MCF 10A (cell line): ENCODE results near the gene GAK. TPM values are rescaled to one million over a fixed set of nuclear protein-coding genes. Genes with fewer than 3 reads are reported as not detected.
"Not testable (repeated sequence)": the region's sequence is repeated elsewhere in the genome, so short reads cannot be mapped to it uniquely, and the experiment has no call there.

Experiments
- BruUV-seq: library from RNA; stranded (reverse); fragments of 400-500 nt; replicated peaks from 2 replicates; lab custom pipeline; 2021; lab: Mats Ljungman, UMichigan
- CTCF ChIA-PET: fragments of 300-600 bp; sonication (Branson Sonifier 250); formaldehyde crosslinking; extraction: SDS; loops from one replicate; lab custom pipeline; 2021; ENCODE audit warnings: antibody characterized with exemption, inconsistent platforms; lab: Yijun Ruan, JAX
- POLR2A ChIA-PET: fragments of 300-600, 350-650 bp; sonication (Branson Sonifier 250); formaldehyde crosslinking; extraction: SDS; loops from one replicate; lab custom pipeline; 2020; ENCODE audit warnings: antibody characterized with exemption, inconsistent platforms; lab: Yijun Ruan, JAX
- DNase-seq: peaks from one replicate; pipeline ENCODE4 v3.0.0-alpha.2; 2018; ENCODE audit not compliant: unreplicated experiment
- H3K27ac Mint-ChIP-seq: one replicate; pipeline ENCODE4 v1.8.0; 2022; ENCODE audit warnings: mild to moderate bottlenecking, low read depth, mixed read lengths; ENCODE audit not compliant: unreplicated experiment
- H3K27me3 Mint-ChIP-seq: one replicate; pipeline ENCODE4 v1.8.0; 2022; ENCODE audit warnings: mixed read lengths; ENCODE audit not compliant: insufficient read depth, unreplicated experiment
- H3K36me3 Mint-ChIP-seq: one replicate; pipeline ENCODE4 v1.8.0; 2022; ENCODE audit warnings: mild to moderate bottlenecking, moderate library complexity, mixed read lengths; ENCODE audit not compliant: insufficient read depth, unreplicated experiment
- H3K4me1 Mint-ChIP-seq: one replicate; pipeline ENCODE4 v1.8.0; 2022; ENCODE audit warnings: mixed read lengths; ENCODE audit not compliant: insufficient read depth, unreplicated experiment
- H3K4me3 Mint-ChIP-seq: one replicate; pipeline ENCODE4 v1.8.0; 2022; ENCODE audit warnings: mild to moderate bottlenecking, moderate library complexity, mixed read lengths; ENCODE audit not compliant: unreplicated experiment
- H3K9me3 Mint-ChIP-seq: one replicate; pipeline ENCODE4 v1.8.0; 2022; ENCODE audit warnings: mixed read lengths; ENCODE audit not compliant: unreplicated experiment
- CTCF ChIP-seq: fragments of 200-600 bp; IDR thresholded peaks from one replicate; pipeline ENCODE4 v1.8.0; 2022; ENCODE audit warnings: antibody characterized with exemption, mild to moderate bottlenecking; ENCODE audit not compliant: unreplicated experiment
- intact Hi-C: fragments of 100-400 bp; cut with micrococcal nuclease; formaldehyde crosslinking; loops from 2 replicates; pipeline ENCODE4 v1.14.1; 2022
- total RNA-seq: library from RNA; stranded (reverse); gene quantifications from 2 replicates; pipeline ENCODE4 v1.2.3, GENCODE V29; 2022

Gene GAK
- total RNA-seq, 1 experiment from 2014 or later: 72.9 TPM

GRCh38 chr4:807792-808191, 124.3 kb downstream of the GAK start:
- intact Hi-C loops: no loop called here
- Mint-ChIP-seq H3K27me3 (no peaks in the 10 kb centered on the region), H3K4me1 (no peaks in the 10 kb centered on the region), H3K9me3 (no peaks in the 10 kb centered on the region), H3K36me3 (no peaks in the 10 kb centered on the region), H3K4me3 (no peak overlapping the region), H3K27ac (no peak overlapping the region)
- no peak for TF ChIP-seq CTCF
- no peak for DNase-seq
- BruUV-seq: no TSS peak
- ChIA-PET CTCF (interaction anchor here (1.0 to 1.3 kb wide), 2 partner anchors 10 to 26 kb away, joined by 4 to 5 read pairs; no protein-coding TSS in a partner anchor), POLR2A (no interaction called here)

- H3K36me3 Mint-ChIP-seq, H3K4me3 Mint-ChIP-seq, H3K4me1 Mint-ChIP-seq, DNase-seq, H3K9me3 Mint-ChIP-seq, intact Hi-C loops, BruUV-seq, CTCF ChIA-PET, POLR2A ChIA-PET, H3K27ac Mint-ChIP-seq, H3K27me3 Mint-ChIP-seq: not testable (repeated sequence)
These were observed 125.1 kb downstream of the GAK start for GRCh38 chr4:806979-807378.

GRCh38 chr4:804804-805203, 127.3 kb downstream of the GAK start:
- Mint-ChIP-seq H3K4me3 (no peak overlapping the region), H3K9me3 (no peaks in the 10 kb centered on the region), H3K36me3 (no peaks in the 10 kb centered on the region), H3K4me1 (no peaks in the 10 kb centered on the region), H3K27ac (no peak overlapping the region), H3K27me3 (no peaks in the 10 kb centered on the region)
- ChIA-PET CTCF (no interaction called here), POLR2A (no interaction called here)
- BruUV-seq: no TSS peak
- TF ChIP-seq CTCF: no peak
- intact Hi-C loops: no loop called here
- DNase-seq: no peak

- POLR2A ChIA-PET: no interaction called here
- Mint-ChIP-seq H3K9me3 (no peaks in the 10 kb centered on the region), H3K27ac (no peak overlapping the region), H3K36me3 (no peaks in the 10 kb centered on the region), H3K4me3 (no peak overlapping the region), H3K4me1 (peaks cover 5% of the 10 kb centered on the region), H3K27me3 (no peaks in the 10 kb centered on the region)
- no peak for TF ChIP-seq CTCF
- CTCF ChIA-PET: interaction anchor here (1.1 kb wide), 1 partner anchor 10 kb away, joined by 5 read pairs; no protein-coding TSS in a partner anchor
- no TSS peak for BruUV-seq
- DNase-seq: no peak
- intact Hi-C loops: no loop called here
These were observed 128.2 kb downstream of the GAK start for GRCh38 chr4:803884-804283.
